KOPT-K1 (cell line): Measurements from ENCODE around the gene NEMP2.

Experiments
- H3K27ac ChIP-seq: fragments of 200-600 bp; sonication (generic); 2 replicates; pipeline ENCODE4 v1.5.1; 2016; ENCODE audit warnings: antibody characterized with exemption, mild to moderate bottlenecking, low read depth, low read length; ENCODE audit not compliant: poor library complexity, severe bottlenecking
- H3K36me3 ChIP-seq: fragments of 200-600 bp; sonication (generic); 2 replicates; pipeline ENCODE4 v1.5.1; 2017; ENCODE audit warnings: antibody characterized with exemption, mild to moderate bottlenecking, low read length, moderate library complexity; ENCODE audit not compliant: insufficient read depth
- H3K9me3 ChIP-seq: fragments of 200-600 bp; sonication (generic); 2 replicates; pipeline ENCODE4 v1.5.1; 2017; ENCODE audit warnings: antibody characterized with exemption, low read length, mild to moderate bottlenecking; ENCODE audit not compliant: insufficient read depth, poor library complexity, severe bottlenecking

Gene NEMP2, protein sequence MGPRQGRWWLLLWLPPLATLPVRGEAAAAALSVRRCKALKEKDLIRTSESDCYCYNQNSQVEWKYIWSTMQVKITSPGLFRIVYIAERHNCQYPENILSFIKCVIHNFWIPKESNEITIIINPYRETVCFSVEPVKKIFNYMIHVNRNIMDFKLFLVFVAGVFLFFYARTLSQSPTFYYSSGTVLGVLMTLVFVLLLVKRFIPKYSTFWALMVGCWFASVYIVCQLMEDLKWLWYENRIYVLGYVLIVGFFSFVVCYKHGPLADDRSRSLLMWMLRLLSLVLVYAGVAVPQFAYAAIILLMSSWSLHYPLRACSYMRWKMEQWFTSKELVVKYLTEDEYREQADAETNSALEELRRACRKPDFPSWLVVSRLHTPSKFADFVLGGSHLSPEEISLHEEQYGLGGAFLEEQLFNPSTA

DNA sequence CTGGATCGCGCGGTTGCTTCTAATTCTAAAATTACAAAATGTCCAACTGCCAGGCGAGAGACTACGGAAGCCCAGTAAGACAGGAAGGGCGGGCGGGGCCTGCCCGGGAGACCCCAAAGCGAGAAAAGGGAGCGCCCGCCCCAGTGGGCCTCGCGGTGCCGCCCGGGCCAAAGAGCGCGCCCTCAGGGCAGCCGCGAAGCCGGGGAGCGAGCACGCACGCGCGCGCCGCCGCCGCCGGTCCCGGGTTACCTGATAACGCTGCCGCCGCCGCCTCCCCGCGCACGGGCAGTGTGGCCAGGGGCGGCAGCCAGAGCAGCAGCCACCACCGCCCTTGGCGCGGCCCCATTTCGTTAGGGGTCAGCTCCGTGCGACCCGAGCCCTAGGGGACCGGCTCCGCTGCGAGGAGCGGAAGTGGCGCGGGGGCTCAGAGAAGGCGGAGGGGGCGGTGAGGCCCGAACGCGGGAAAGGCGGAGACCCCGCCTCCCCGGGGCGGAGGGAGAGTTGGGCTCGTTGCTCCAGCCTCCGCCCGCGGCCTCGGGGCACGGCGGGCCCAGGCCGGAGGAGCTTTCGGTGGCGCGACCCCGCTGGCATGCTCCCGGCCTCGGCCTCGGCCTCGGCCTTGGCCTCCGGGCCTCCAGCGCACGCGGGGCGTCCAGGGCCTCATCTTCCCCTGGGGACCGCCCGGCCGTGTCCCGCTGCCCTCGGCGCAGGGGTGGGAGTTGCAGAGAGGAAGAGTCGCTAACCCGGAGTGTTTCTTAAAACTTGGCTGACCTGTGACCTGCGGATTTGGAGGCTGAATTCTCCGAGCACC lies at the start of gene NEMP2:
NEMP2 (minus strand) TSS at position 413 of the 811 bp plus-strand sequence; CDS start at position 346, 67 bp downstream.
- H3K36me3 ChIP-seq, result peaks cover 6% of the 10 kb centered on the region; the same call in 1 of the 2 replicates
- H3K27ac ChIP-seq, result peak within 1 kb of the TSS; percentile 98
- H3K9me3 ChIP-seq, result peaks cover 27% of the 10 kb centered on the region

DNA sequence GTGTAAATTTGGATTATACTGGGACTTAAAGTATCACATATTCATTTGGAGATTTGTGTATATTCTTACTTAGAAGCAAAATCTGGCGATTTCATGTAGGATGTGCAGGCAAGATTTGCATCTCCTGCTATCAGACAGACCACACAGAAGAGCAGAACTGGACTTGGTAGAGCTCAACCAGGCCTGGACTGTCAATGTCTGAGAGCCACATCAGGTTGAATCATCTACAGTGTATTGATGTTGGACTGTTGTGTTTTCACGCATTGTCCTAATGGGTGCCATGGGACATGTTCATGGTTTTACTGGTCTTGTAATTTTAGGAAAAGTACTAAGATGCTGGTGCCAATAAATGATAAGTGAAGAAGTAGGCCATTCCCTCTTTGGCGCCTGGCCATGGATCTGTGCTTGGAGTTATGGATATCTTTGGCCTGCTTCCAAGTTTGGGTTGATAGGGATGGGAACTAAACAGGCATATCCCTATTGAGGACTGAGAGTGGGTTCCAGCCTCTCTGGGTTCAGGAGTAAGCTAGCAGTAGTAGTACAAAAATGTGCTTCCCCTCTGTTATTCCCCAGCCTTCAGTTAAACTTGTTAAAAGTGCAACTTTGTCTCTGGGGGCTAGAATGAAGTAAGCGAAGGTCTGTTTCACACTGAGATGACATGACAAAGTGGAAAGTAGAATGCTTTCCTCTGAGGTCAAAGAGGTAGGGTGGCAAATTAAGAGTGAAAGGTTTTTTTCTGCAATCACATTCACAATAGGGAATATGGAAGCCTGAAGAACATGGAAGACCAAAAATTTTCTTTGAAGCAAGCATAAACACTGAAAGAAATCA lies 49.2 kb upstream of the NEMP2 start:
- Histone ChIP-seq H3K27ac (no peak overlapping the region), H3K9me3 (no peaks in the 10 kb centered on the region), H3K36me3 (no peaks in the 10 kb centered on the region)

DNA sequence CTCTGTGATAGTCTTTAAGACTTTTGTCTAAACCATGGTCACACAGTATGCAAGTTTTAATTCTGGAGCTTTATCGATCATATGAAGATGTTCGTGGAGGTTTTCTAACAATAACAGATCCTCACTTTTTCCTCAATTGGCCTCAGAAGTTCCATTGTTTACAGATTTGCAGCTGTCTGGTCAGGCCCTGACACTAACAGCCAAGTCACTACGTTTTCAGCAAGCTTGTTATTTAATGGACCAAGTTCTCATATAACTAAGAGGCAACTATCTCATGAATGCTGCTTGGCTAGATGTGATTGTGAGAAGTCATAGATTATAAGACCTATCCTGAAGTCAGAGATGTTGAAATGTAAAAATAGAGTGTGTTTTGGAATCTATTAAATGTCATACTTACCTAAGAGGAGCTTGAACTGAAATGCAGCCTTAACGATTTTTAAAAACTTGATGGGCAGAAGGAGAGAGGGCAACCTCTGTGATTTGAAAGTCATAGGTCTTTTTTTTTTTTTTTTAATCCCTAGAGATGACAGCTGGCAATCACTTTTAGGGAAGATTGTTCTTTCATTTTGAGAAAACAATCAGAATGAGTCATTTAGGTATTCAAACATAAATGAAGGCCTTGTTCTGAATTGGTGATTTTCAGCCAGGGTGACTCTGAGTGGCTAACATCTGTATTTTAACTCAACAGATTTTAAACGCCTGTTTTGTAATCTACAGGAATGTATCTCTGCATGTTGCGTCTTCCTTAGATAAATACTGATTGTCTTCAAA lies 48.4 kb upstream of the NEMP2 start:
- H3K27ac ChIP-seq, result no peak overlapping the region
- H3K36me3 ChIP-seq, result no peaks in the 10 kb centered on the region
- no peaks in the 10 kb centered on the region for H3K9me3 ChIP-seq

DNA sequence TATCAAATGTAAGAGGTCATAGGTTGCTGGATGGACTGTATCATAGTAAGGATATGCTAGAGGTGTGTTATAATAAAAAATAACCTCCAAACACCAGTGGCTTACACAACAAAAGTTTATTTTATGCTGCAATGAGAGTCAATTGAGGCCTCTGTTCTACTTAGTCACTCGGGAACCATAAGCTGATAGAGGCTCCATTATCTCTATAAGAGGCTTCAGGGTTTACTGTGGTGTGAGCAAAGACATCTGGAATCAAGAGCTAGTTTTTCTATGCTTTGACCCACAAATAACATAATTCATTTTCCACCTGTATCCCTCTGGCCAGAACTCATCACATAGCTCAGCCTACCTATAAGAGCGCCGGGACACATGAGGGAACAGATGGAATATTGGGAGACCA lies 47.5 kb upstream of the NEMP2 start:
- H3K9me3 ChIP-seq, result no peaks in the 10 kb centered on the region
- no peaks in the 10 kb centered on the region for H3K36me3 ChIP-seq
- H3K27ac ChIP-seq, result no peak overlapping the region

DNA sequence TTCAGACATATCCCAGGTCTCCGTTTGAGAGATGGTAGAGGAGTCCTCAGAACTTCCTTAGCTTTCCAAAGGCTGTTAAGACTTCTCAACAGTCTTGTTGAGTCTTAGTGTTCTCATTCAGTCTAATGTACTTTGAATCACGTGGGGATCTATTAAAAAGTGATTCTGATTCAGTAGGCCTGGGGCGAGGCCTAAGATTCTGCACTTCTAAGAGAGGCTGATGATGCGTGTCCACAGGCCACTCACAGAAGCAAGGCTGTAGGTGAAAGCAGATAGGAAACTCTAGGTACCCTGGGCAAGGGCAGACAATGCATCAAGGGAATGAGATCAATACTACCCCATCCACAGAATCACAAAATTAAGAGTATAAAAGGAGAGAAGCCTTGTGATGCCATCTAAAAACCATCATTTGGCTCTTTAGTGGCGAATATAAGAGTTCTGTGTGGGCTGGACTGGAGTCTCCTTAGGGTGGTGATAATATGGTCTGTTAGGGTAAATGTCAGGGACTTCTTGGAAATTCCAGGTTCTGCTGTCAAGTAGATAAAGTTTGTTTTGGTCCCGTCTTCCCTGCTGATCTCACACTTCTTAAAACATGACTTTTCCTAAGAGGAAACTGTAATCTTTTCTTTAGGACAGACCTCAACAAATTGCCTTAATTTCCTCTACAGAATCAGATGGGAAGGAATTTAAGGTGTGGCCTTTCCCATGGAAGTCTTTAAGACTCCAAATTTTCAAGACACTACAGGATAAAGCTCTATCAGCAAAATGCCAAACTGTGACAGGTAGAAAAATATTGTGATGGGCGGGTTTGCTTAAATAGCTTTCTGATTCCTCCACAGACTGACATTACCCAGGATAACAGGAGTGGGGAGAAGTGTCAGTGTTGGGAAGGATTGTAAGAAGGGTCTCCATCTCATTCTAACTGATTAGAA lies 45.7 kb upstream of the NEMP2 start:
- H3K27ac ChIP-seq, result no peak overlapping the region
- no peaks in the 10 kb centered on the region for H3K36me3 ChIP-seq
- no peaks in the 10 kb centered on the region for H3K9me3 ChIP-seq

DNA sequence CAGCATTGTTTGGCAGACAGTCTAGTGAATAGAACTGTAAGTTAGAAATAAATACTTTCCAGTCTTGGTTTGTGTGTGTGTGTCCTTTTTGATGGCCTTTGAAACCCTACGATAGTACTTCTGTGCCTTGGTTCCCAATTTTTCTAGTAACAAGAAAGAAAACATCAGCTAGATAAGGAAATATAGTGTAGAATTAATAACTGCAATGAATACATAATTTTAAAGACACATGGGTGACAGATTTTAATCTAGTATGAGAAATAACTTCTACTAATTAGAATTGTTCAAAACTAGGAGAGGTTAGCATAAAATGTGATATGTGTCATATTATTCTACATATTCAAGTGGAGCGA lies 44.5 kb upstream of the NEMP2 start:
- H3K9me3 ChIP-seq, result no peaks in the 10 kb centered on the region
- no peak overlapping the region for H3K27ac ChIP-seq

DNA sequence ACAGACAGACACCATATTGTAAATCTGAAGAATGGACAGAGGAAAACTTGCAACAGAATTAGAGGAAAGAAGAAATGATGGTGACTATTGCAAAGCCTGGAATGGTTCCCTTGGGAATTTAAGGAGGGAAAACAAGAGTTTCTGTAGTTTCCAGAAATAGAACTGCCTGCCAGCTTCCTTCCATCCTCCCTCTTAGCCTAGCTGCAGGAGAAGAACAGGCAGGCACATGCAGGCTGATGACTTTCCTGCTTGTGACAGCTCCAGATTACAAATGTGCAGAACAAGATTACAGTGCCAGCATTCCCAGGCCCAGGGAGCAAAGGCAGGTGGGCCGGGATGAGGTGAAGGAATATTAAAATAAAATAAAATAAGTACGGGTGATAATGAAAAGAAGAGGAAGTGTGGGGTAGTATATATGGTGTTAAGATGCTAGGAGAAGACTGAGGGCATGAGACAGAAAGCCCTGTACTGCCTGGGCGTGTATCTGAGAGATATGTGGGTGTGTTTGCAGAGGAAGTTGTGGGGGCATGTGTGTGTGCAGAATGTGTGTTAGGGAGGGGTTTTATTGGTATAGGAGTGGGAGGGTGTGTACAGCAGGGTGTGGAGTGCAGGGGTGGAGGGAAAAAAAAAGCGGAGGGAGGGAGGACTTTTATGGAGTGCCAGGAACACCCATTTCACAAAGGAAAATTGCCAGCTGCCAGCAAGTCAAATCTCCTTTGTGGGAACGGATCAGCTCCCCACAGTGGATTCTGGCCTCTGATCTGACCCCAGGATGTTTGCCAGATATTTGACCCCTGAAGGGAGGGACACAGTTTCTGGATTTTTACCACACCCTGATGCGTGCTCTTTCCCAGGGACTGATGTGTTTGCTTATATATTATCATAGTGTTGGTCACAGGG lies 43.9 kb upstream of the NEMP2 start:
- Histone ChIP-seq H3K27ac (no peak overlapping the region), H3K36me3 (no peaks in the 10 kb centered on the region), H3K9me3 (no peaks in the 10 kb centered on the region)

More for the DNA sequence above, 44.5 kb upstream of the NEMP2 start:
- H3K36me3 ChIP-seq, result no peaks in the 10 kb centered on the region

DNA sequence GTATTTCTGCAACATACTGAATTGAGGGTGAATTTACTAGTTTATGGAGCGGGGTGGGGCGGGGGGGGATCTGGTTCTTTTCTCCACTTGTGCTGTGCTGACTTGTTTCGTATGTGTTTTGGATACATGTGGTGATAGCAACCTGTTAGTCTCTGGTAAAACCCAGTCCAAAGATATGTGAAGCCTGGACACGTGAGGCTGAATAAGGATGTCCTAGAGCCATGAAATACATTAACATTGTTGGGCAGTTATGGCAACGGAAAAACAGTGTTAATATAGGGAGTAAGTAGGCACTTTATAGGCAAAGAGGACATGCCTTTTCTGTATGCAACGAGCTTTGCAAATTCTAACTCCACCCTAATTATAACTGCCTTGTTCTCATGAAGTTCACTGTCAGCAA lies 42.1 kb upstream of the NEMP2 start:
- Histone ChIP-seq H3K36me3 (no peaks in the 10 kb centered on the region), H3K27ac (no peak overlapping the region), H3K9me3 (no peaks in the 10 kb centered on the region)

DNA sequence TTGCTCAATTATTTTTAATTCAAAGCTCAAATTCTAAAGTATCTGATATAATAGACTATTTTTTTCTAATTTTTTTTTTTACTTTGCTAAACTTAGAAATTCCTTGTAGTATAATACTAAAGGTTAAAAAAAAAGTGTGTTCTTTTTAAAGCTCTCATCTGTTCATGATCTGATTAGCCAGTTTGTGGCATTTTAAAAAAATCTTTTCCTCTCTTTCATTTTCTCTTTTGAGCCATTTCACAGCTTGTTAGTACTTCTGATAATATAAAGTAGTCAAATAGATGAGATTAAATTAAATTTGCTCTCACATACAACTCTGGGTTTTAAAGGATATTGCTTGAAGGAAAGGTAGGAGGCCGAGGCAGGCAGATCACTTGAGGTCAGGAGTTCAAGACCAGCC lies 40.7 kb upstream of the NEMP2 start:
- no peaks in the 10 kb centered on the region for H3K9me3 ChIP-seq
- H3K27ac ChIP-seq, result no peak overlapping the region
- H3K36me3 ChIP-seq, result no peaks in the 10 kb centered on the region

DNA sequence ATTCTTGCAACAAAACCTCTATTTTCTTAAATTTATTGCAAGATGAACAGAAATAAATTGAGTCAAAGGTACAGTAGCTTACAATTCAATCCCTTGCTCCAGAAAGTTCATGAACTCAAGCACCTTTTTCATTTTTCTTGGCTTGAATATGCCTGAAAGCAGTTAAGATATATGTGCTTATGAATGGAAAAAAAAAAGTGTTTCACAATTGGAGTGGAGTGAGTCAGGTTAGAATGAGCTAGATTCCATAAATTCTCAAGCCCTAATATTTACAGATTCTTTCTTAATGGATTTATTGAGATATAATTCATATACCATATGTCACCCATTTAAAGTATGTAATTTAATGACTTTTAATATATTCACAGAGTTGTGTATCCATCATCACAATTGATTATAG lies 39.6 kb upstream of the NEMP2 start:
- Histone ChIP-seq H3K9me3 (no peaks in the 10 kb centered on the region), H3K27ac (no peak overlapping the region), H3K36me3 (no peaks in the 10 kb centered on the region)

DNA sequence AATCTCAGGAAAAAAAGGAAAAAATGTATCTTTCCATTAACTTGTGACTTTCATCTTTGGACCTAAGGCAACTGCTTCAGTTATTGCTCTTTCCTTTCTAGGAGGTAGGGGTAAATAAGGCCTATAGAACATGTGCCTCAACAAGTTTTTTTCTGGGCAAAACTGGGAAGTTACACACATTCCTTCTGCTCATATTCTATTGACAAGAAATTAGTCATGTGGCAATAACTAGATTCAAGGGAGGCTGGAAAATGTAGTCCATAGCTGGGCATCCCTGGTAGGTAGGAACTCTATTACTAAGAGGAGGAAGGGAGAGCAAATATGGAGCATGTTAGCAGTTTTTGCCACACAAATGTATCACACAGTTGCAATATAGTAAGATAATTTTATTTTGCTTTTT lies 37.7 kb upstream of the NEMP2 start:
- peaks cover 10% of the 10 kb centered on the region for H3K9me3 ChIP-seq
- H3K36me3 ChIP-seq, result no peaks in the 10 kb centered on the region
- no peak overlapping the region for H3K27ac ChIP-seq

DNA sequence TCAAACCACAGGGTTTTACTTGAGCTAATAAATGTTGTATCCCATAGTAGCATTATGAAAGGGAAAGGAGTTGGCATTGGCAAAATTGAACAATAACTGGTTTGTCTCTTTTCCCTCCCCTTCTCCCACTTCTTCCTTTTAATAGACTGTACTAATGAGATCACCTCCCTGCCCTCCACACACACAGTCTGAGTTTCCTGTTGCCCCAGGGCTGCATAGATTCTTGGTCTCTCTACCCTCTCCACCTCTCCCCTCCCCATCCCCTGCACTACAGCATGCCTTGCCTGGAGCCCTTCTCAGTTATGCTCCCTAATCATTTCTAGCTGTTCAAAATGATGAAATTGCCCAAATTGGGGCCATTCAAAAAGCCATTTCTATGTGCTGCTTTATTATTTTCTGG lies 37.2 kb upstream of the NEMP2 start:
- Histone ChIP-seq H3K27ac (no peak overlapping the region), H3K36me3 (no peaks in the 10 kb centered on the region), H3K9me3 (peaks cover 15% of the 10 kb centered on the region)

DNA sequence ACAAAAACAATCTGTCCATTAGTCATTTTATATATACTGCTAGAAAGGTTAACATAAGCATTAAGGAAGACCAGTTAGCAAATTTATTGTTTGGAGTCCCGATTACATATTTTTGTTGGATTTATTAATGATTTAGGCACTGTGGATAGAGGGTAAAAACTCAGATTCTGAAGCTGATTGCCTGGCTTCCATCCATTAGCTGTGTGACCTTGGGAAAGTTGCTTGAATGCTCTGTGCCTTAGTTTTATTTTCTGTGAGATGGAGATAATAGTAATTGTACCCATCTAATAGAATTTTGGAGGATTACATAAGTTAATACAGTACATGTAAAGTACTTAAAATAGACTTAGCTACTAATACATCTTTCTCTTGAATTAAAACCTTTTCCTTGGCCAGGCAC lies 36.3 kb upstream of the NEMP2 start:
- no peak overlapping the region for H3K27ac ChIP-seq

More for the DNA sequence above, 36.3 kb upstream of the NEMP2 start:
- H3K36me3 ChIP-seq, result no peaks in the 10 kb centered on the region
- H3K9me3 ChIP-seq, result peaks cover 20% of the 10 kb centered on the region
